Heart left ventricle (tissue), 16 donors: ENCODE measurements around the gene GPATCH3. TPM values are rescaled to one million over a fixed set of nuclear protein-coding genes. Genes with fewer than 3 reads are reported as not detected.
A peak's percentile ranks its signal among the peaks of the same experiment; 100 is the strongest.

ENCODE experiments used
- ATAC-seq, 4 donors: fragments of 200-7000 bp; cut with Tn5 transposase; one replicate each; pipeline ENCODE4 v1.9.1; 2020 to 2022; ENCODE audit warnings: moderate library complexity in 4 of 4, mild to moderate bottlenecking in 3 of 4, moderate number of reproducible peaks in 1 of 4
- DNase-seq, 5 donors: peaks; one replicate each; pipeline ENCODE4 v3.0.0-alpha.2; 2020
- H3K27ac ChIP-seq, 12 donors: fragments of 200-600 bp; sonication (generic) in 4 of 12; one replicate each; pipeline versions ENCODE4 v1.5.0 to v1.8.0; 2016 to 2022; ENCODE audit warnings: mild to moderate bottlenecking in 2 of 12
- H3K27me3 ChIP-seq, 9 donors: fragments of 200-600 bp; sonication (generic) in 2 of 9; one replicate each; pipeline versions ENCODE4 v1.5.1 to v1.8.0; 2016 to 2022; ENCODE audit warnings: mild to moderate bottlenecking in 3 of 9
- H3K36me3 ChIP-seq, 9 donors: fragments of 200-600 bp; sonication (generic) in 2 of 9; one replicate each; pipeline versions ENCODE4 v1.5.0 to v1.8.0; 2018 to 2022; ENCODE audit warnings: mild to moderate bottlenecking in 2 of 9
- H3K4me1 ChIP-seq, 12 donors: fragments of 200-600 bp; sonication (generic) in 4 of 12; one replicate each; pipeline versions ENCODE4 v1.5.0 to v1.8.0; 2016 to 2022; ENCODE audit warnings: mild to moderate bottlenecking in 3 of 12
- H3K4me3 ChIP-seq, 12 donors: fragments of 200-600 bp; sonication (generic) in 4 of 12; one replicate each; pipeline versions ENCODE4 v1.5.0 to v1.8.0; 2017 to 2022; ENCODE audit warnings: mild to moderate bottlenecking in 9 of 12, moderate library complexity in 4 of 12
- H3K9me3 ChIP-seq, 12 donors: fragments of 200-600 bp; sonication (generic) in 4 of 12; one replicate each; pipeline versions ENCODE4 v1.5.0 to v1.8.0; 2016 to 2022; ENCODE audit warnings: mild to moderate bottlenecking in 1 of 12
- POLR2A ChIP-seq, 2 donors: fragments of 450-650 bp; IDR thresholded peaks; one replicate each; pipeline ENCODE4 v1.6.1; 2017; ENCODE audit warnings: antibody characterized with exemption in 2 of 2, mild to moderate bottlenecking in 2 of 2, moderate library complexity in 2 of 2
- WGBS, 4 donors: extraction: QIAGEN DNeasy Blood & Tissue Kit in 2 of 4; methylation state at CpG; one replicate each; pipeline versions ENCODE4 v1.1.5 to v1.1.7; 2013 to 2018; 5-methylcytosine and 5-hydroxymethylcytosine counted together
- intact Hi-C, 10 donors: fragments of 100-400 bp; cut with DNase I; formaldehyde crosslinking; loops; one replicate each; pipeline versions ENCODE4 v1.11.1 to v1.14.2; 2022
- polyA plus RNA-seq, 2 donors: library from polyadenylated mRNA; stranded (reverse); fragments of 200-250 nt; gene quantifications; one replicate each; pipeline ENCODE4 v1.2.3, GENCODE V29; 2013
- total RNA-seq, 9 donors: library from RNA; depleted of rRNA in 2 of 9; stranded (reverse); fragments of >200 nt in 2 of 9; fragmentation: NEBNext Ultra II Directional in 3 of 9; extraction: Animal tissue kit (Norgen Biotek cat#: 25700) in 3 of 9; gene quantifications; one replicate each; pipeline versions ENCODE4 v1.1.0 to v1.2.4, GENCODE V29; 2016 to 2023
- TF ChIP-seq, protein P1 (sequence below), 12 donors: fragments of 200-600 bp; sonication (generic) in 4 of 12; IDR thresholded peaks; one replicate each; pipeline versions ENCODE4 v1.5.0 to v1.8.0; 2018 to 2022; ENCODE audit warnings: antibody characterized with exemption in 12 of 12, mild to moderate bottlenecking in 5 of 12
- donor health status: ischemic (EF 13 %, LVEDD 7.1; RV severe dilation, severe dysfunction).
- donor health status: healthy with polysubstance abuse.
- donor health status: DM: no; HTN: yes; CAD: no.
- donor health status: DM: no; HTN: no; CAD: no.
- donor health status: ischemic (EF 25% LVEDD 6.9; RV normal size, moderate dysfunction).
- donor health status: ischemic (EF 25% LVEDD 5.7; RV mildly dilated, moderate dysfunction).
- donor health status: healthy.
- donor health status: DM: yes; HTN: yes; CAD: no.
- donor health status: ischemic (EF 35%, LVEDD 5.7; RV mildly dilated, moderate dysfunction).
- donor health status: nonischemic (EF 11% LVEDD 7.7; RV severe dilation, severe dysfunction).
- donor health status: DM: yes; HTN: yes; CAD: no.
- donor health status: PGD.
- donor health status: ischemic (EF 29% LVEDD 5.4; RV normal size, mild dysfunction).
- donor health status: nonischemic (EF 23%, LVEDD 6.1; RV moderate dilation, normal function).

The GPATCH3 gene
- total and polyA plus RNA-seq, 11 donors, result 6.0 to 14.9 (median 9.0) TPM

DNA sequence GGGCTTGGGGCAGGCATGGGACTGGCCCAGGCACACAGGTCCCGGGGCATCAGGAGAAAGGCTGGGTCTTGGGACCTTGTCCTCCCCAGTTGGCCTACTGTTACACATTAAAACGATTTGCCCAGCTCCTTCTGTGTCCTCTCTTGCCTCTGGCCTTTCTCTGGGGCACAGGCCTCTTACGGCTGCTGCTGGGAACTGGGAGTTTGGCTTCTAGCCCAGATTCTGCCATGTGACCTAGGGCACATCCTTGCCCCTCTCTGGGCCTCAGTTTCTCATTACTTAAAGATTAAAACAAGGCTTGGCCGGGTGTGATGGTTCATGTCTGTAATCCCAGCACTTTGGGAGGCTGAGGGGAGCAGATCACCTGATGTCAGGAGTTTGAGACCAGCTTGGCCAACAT is 46.0 kb upstream of the GPATCH3 start:
- peak in 2 of 5 donors; percentile 17 to 28 for DNase-seq
- H3K27ac ChIP-seq, result peak overlapping the region in 10 of 12 donors; percentile 39 to 79 (median 59)
- H3K4me1 ChIP-seq, result peaks cover 0 to 36% (median 11%) of the 10 kb centered on the region in 12 donors
- no peak overlapping the region for H3K4me3 ChIP-seq
- intact Hi-C loops, result no loop called here
- no peak for TF ChIP-seq POLR2A (IDR thresholded peaks at IDR 0.05)
- TF ChIP-seq, protein P1, sequence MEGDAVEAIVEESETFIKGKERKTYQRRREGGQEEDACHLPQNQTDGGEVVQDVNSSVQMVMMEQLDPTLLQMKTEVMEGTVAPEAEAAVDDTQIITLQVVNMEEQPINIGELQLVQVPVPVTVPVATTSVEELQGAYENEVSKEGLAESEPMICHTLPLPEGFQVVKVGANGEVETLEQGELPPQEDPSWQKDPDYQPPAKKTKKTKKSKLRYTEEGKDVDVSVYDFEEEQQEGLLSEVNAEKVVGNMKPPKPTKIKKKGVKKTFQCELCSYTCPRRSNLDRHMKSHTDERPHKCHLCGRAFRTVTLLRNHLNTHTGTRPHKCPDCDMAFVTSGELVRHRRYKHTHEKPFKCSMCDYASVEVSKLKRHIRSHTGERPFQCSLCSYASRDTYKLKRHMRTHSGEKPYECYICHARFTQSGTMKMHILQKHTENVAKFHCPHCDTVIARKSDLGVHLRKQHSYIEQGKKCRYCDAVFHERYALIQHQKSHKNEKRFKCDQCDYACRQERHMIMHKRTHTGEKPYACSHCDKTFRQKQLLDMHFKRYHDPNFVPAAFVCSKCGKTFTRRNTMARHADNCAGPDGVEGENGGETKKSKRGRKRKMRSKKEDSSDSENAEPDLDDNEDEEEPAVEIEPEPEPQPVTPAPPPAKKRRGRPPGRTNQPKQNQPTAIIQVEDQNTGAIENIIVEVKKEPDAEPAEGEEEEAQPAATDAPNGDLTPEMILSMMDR (IDR thresholded peaks at IDR 0.05), result no peak
- peak; percentile 11 to 49 (median 30) for ATAC-seq
- no peaks in the 10 kb centered on the region for H3K9me3 ChIP-seq
- H3K36me3 ChIP-seq, result peaks cover 0 to 62% (median 55%) of the 10 kb centered on the region in 9 donors
- no peaks in the 10 kb centered on the region for H3K27me3 ChIP-seq
- 50 to 69% (median 63%) methylated on average over 4 of the region's 4 CpGs for WGBS, 4 donors

DNA sequence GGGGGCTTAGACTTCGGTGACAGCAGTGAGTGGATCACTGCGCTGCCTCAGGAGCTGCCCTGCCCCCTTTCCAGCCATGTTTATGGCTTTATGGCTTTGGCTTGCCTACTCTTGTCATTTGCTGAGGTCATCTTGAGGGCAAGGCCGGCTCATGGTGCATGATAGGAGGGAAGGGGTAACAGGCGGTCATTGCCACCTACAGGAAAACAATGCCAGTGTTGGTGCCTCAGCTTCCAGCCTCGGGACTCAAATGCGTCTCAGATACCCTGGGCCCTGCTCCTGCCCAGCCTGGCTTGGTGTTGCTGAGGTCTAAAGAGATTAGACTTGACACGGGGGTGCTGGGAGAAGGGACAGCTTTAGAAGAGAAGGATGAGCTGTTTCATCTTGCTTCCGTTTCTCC is 45.5 kb upstream of the GPATCH3 start:
- TF ChIP-seq POLR2A (IDR thresholded peaks at IDR 0.05), result no peak
- TF ChIP-seq, protein P1 (IDR thresholded peaks at IDR 0.05), result no peak
- Histone ChIP-seq H3K27me3 (no peaks in the 10 kb centered on the region), H3K9me3 (no peaks in the 10 kb centered on the region), H3K36me3 (peaks cover 0 to 66% (median 56%) of the 10 kb centered on the region in 9 donors), H3K4me3 (no peak overlapping the region), H3K4me1 (peaks cover 0 to 40% (median 11%) of the 10 kb centered on the region in 12 donors), H3K27ac (peak overlapping the region in 10 of 12 donors; percentile 39 to 79 (median 59))
- intact Hi-C loops, result no loop called here
- ATAC-seq, result peak; percentile 34 to 77 (median 64)
- 55 to 78% (median 72%) methylated on average over 8 of the region's 8 CpGs for WGBS, 4 donors
- peak in 3 of 5 donors; percentile 25 to 49 (median 25) for DNase-seq

DNA sequence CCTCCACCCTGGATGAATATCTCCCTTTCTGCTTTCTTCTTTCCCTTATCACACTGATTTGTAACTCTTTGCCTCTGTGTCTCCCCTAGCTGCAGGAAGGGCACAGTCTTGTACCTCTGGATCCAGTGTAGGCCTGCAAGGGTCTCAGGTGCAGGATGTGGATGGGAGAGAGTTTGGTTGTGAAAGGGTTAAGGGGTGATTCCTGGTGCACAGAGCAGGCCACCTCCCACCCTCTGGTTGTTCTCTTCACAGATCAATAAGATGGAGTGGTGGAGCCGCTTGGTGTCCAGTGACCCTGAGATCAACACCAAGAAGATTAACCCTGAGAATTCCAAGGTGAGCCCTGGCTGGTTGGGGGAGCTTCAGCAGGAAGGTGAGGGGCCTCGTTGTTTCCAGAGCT is 44.9 kb upstream of the GPATCH3 start:
- no peak for DNase-seq
- intact Hi-C loops, result no loop called here
- TF ChIP-seq, protein P1 (IDR thresholded peaks at IDR 0.05), result no peak
- no peak for TF ChIP-seq POLR2A (IDR thresholded peaks at IDR 0.05)
- peak overlapping the region in 9 of 12 donors; percentile 39 to 79 (median 61) for H3K27ac ChIP-seq
- no peaks in the 10 kb centered on the region for H3K27me3 ChIP-seq
- WGBS, 4 donors, result 76 to 82% (median 79%) methylated on average over 2 of the region's 2 CpGs
- peaks cover 0 to 66% (median 56%) of the 10 kb centered on the region in 9 donors for H3K36me3 ChIP-seq
- no peaks in the 10 kb centered on the region for H3K9me3 ChIP-seq
- H3K4me1 ChIP-seq, result peaks cover 0 to 41% (median 11%) of the 10 kb centered on the region in 12 donors
- H3K4me3 ChIP-seq, result no peak overlapping the region
- no peak for ATAC-seq

DNA sequence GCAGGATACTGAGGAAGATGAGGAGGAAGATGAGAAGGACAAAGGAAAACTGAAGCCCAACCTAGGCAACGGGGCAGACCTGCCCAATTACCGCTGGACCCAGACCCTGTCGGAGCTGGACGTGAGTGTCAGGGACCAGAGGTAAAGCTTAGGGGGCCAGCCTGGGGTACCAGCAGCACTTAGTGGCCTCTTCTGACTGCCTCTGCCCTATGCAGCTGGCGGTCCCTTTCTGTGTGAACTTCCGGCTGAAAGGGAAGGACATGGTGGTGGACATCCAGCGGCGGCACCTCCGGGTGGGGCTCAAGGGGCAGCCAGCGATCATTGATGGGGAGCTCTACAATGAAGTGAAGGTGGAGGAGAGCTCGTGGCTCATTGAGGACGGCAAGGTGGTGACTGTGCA is 42.4 kb upstream of the GPATCH3 start:
- DNase-seq (no peak), ATAC-seq (no peak)
- no peak overlapping the region for H3K4me3 ChIP-seq
- TF ChIP-seq, protein P1 (IDR thresholded peaks at IDR 0.05), result no peak
- TF ChIP-seq POLR2A (IDR thresholded peaks at IDR 0.05), result no peak
- H3K4me1 ChIP-seq, result peaks cover 0 to 48% (median 13%) of the 10 kb centered on the region in 12 donors
- WGBS, 4 donors, result 92 to 97% (median 95%) methylated on average over 12 of the region's 12 CpGs
- peaks cover 0 to 72% (median 56%) of the 10 kb centered on the region in 9 donors for H3K36me3 ChIP-seq
- no peaks in the 10 kb centered on the region for H3K27me3 ChIP-seq
- H3K9me3 ChIP-seq, result no peaks in the 10 kb centered on the region
- intact Hi-C loops, result no loop called here
- H3K27ac ChIP-seq, result no peak overlapping the region
